Measurements from ENCODE around the gene PLCH1.

Gene PLCH1

DNA sequence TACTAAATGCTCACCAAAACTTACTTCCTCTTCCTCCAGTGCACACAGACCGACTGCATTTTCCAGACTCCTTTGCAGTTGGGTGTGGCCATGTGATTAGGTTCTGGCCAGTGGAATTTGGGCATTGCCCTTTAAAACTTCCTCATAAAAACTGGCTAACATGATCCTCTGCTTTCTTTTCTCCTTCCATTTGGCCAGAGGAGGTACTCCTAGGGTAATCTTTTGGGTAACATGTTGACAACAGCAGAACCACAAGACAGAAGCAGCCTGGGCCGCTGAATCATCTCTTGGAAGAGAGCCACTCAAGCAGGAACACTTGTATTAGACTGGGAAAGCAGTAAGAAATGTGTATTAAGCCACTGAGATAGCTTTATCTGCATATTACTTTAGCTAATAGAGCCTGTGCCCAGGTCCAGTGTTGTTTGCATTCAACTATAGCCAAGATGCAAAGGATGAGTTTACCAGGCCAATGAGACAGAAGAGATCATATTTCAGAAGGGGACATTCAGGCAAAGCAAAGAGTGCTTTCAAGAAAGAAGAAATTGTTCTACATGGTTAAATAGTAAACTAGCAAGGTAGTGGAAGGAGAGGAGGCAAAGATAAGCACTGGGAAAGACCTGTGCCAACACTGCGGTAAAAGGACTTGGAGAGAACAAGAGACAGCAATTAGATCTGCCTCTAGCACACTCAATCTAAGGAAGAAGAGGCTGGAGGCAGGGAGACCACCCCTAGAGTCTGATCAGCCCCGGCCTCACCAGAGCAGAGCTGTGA, 79.8 kb downstream of the PLCH1 start:
- H3K36me3 ChIP-seq (ENCODE audit: insufficient read depth, low read length), result no peaks in the 10 kb centered on the region
- H3K27ac ChIP-seq (ENCODE audit: low read length), result no peak overlapping the region
- TF ChIP-seq, protein P1, sequence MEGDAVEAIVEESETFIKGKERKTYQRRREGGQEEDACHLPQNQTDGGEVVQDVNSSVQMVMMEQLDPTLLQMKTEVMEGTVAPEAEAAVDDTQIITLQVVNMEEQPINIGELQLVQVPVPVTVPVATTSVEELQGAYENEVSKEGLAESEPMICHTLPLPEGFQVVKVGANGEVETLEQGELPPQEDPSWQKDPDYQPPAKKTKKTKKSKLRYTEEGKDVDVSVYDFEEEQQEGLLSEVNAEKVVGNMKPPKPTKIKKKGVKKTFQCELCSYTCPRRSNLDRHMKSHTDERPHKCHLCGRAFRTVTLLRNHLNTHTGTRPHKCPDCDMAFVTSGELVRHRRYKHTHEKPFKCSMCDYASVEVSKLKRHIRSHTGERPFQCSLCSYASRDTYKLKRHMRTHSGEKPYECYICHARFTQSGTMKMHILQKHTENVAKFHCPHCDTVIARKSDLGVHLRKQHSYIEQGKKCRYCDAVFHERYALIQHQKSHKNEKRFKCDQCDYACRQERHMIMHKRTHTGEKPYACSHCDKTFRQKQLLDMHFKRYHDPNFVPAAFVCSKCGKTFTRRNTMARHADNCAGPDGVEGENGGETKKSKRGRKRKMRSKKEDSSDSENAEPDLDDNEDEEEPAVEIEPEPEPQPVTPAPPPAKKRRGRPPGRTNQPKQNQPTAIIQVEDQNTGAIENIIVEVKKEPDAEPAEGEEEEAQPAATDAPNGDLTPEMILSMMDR (IDR thresholded peaks at IDR 0.05; ENCODE audit: borderline replicate concordance, extremely low read depth, low read length, poor library complexity, severe bottlenecking), result no peak
- TF ChIP-seq EZH2 (IDR thresholded peaks at IDR 0.05; ENCODE audit: borderline replicate concordance, low read depth, low read length, severe bottlenecking), result no peak
- DNase-seq, result no peak
- peaks cover 3% of the 10 kb centered on the region; the same call in 1 of the 2 replicates for H3K4me1 ChIP-seq (ENCODE audit: insufficient read depth, low read length)
- H2AFZ ChIP-seq (ENCODE audit: low read depth, low read length), result no peak overlapping the region
- H3K9ac ChIP-seq (ENCODE audit: low read depth, low read length), result no peak overlapping the region
- no peaks in the 10 kb centered on the region for H4K20me1 ChIP-seq (ENCODE audit: insufficient read depth, low read length)
- no peaks in the 10 kb centered on the region for H3K79me2 ChIP-seq (ENCODE audit: insufficient read depth, low read length)
- no peak for ATAC-seq (ENCODE audit: insufficient read depth, low read depth)
- H3K4me3 ChIP-seq (ENCODE audit: low read depth in 1 of 2, low read length in 2 of 2), result no peak overlapping the region
- H3K9me3 ChIP-seq (ENCODE audit: insufficient read depth, low read length, severe bottlenecking), result no peaks in the 10 kb centered on the region
- H3K27me3 ChIP-seq (ENCODE audit: insufficient read depth, low read length, poor library complexity), result no peaks in the 10 kb centered on the region
- no peak overlapping the region for H3K4me2 ChIP-seq (ENCODE audit: insufficient read depth, low read length)

DNA sequence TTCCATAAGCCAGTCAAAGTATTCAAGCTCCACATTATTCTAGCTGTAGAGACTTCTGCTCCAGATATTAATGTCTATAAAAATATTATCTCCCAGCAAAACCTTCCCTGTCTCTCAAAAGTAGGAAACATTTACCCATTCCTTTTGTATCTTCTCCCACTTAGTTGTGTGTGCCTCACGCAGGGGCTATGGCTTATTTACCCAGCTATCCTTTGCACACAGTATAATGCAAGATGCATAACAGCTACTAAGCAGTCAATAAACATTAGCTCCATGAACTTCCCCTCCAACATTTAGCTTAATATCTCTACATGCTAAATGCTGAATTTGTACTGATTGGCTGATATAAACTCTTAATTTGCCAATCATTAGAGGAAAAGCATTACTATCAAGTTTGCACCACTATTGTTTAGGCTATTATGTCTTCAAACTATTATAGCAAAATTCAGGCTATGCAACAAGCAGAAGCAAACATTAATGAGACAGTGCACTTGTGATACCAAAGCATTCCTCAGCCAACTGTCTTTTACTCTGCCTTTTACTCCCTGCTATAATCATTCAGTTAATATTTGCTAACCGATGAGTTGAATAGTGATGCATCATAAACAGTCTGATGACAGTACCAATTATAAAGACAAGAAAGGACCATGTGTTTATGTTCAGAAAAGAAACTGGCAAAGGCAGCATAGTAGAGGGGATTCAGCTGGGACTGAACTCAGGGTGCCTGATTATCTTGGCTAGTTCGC, 81.2 kb downstream of the PLCH1 start:
- Histone ChIP-seq H3K27me3 (ENCODE audit: insufficient read depth, low read length, poor library complexity) (no peaks in the 10 kb centered on the region), H3K4me1 (ENCODE audit: insufficient read depth, low read length) (peaks cover 3% of the 10 kb centered on the region; the same call in 1 of the 2 replicates), H3K9ac (ENCODE audit: low read depth, low read length) (no peak overlapping the region), H3K4me3 (ENCODE audit: low read depth in 1 of 2, low read length in 2 of 2) (no peak overlapping the region), H2AFZ (ENCODE audit: low read depth, low read length) (no peak overlapping the region), H4K20me1 (ENCODE audit: insufficient read depth, low read length) (no peaks in the 10 kb centered on the region), H3K9me3 (ENCODE audit: insufficient read depth, low read length, severe bottlenecking) (no peaks in the 10 kb centered on the region), H3K4me2 (ENCODE audit: insufficient read depth, low read length) (no peak overlapping the region), H3K36me3 (ENCODE audit: insufficient read depth, low read length) (no peaks in the 10 kb centered on the region), H3K79me2 (ENCODE audit: insufficient read depth, low read length) (no peaks in the 10 kb centered on the region), H3K27ac (ENCODE audit: low read length) (no peak overlapping the region)
- DNase-seq, result no peak
- ATAC-seq (ENCODE audit: insufficient read depth, low read depth), result no peak
- TF ChIP-seq, protein P1 (IDR thresholded peaks at IDR 0.05; ENCODE audit: borderline replicate concordance, extremely low read depth, low read length, poor library complexity, severe bottlenecking), result no peak
- TF ChIP-seq EZH2 (IDR thresholded peaks at IDR 0.05; ENCODE audit: borderline replicate concordance, low read depth, low read length, severe bottlenecking), result no peak

DNA sequence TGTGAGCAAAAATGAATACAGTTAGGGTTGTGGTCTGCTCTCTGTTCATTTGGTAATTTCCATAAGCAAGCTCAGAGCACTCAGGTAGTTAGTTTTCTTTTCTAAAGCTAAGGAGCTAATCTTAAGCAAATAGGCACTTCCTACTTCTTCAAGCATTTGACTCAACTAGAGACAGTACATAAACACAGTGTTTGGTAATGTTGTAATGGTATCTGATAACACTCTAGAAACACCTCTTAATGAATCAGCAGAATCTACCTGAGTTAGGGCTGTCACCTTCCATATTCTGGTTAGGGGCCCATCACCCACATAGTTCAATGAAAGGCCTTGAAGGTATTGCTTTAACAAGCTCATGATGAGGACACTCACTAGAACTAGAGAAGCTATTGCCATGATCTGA, 83.1 kb downstream of the PLCH1 start:
- no peaks in the 10 kb centered on the region for H3K27me3 ChIP-seq (ENCODE audit: insufficient read depth, low read length, poor library complexity)
- TF ChIP-seq EZH2 (IDR thresholded peaks at IDR 0.05; ENCODE audit: borderline replicate concordance, low read depth, low read length, severe bottlenecking), result no peak
- TF ChIP-seq, protein P1 (IDR thresholded peaks at IDR 0.05; ENCODE audit: borderline replicate concordance, extremely low read depth, low read length, poor library complexity, severe bottlenecking), result no peak
- H3K4me3 ChIP-seq (ENCODE audit: low read depth in 1 of 2, low read length in 2 of 2), result no peak overlapping the region
- no peaks in the 10 kb centered on the region for H3K79me2 ChIP-seq (ENCODE audit: insufficient read depth, low read length)
- DNase-seq (no peak), ATAC-seq (ENCODE audit: insufficient read depth, low read depth) (peak; percentile 39; the same call in 1 of the 3 replicates)
- H3K27ac ChIP-seq (ENCODE audit: low read length), result no peak overlapping the region
- H3K9ac ChIP-seq (ENCODE audit: low read depth, low read length), result no peak overlapping the region
- H3K4me2 ChIP-seq (ENCODE audit: insufficient read depth, low read length), result no peak overlapping the region
- peak overlapping the region; percentile 34; the same call in 1 of the 2 replicates for H2AFZ ChIP-seq (ENCODE audit: low read depth, low read length)
- H3K9me3 ChIP-seq (ENCODE audit: insufficient read depth, low read length, severe bottlenecking), result no peaks in the 10 kb centered on the region
- H4K20me1 ChIP-seq (ENCODE audit: insufficient read depth, low read length), result no peaks in the 10 kb centered on the region
- H3K36me3 ChIP-seq (ENCODE audit: insufficient read depth, low read length), result no peaks in the 10 kb centered on the region
- peaks cover 11% of the 10 kb centered on the region for H3K4me1 ChIP-seq (ENCODE audit: insufficient read depth, low read length)

Measured in DND-41 (cell line).